ENCODE results near the gene MRPL12.

The MRPL12 gene

GRCh38 chr17:81741594-81742452 is 38.7 kb downstream of the MRPL12 start:
- H3K27ac ChIP-seq, result no peak overlapping the region
- TF ChIP-seq CTCF (conservative IDR thresholded peaks at IDR 0.05), result no peak

All from VCaP (cell line).